GM12878 (cell line): Measurements from ENCODE around the gene RIF1. TPM values are rescaled to one million over a fixed set of nuclear protein-coding genes. Genes with fewer than 3 reads are reported as not detected.
A peak's percentile ranks its signal among the peaks of the same experiment; 100 is the strongest.

Experiments
- ATAC-seq: fragments of 200-7000 bp; cut with Tn5 transposase; 3 replicates; pipeline ENCODE4 v1.9.1; 2020; ENCODE audit warnings: mild to moderate bottlenecking, moderate library complexity
- BruUV-seq: library from RNA; stranded (reverse); fragments of 400-500 nt; replicated peaks from 2 replicates; lab custom pipeline; 2021; lab: Mats Ljungman, UMichigan
- CTCF ChIA-PET: fragments of 300-600 bp; sonication (Branson Sonifier 250); formaldehyde crosslinking; extraction: SDS; loops from one replicate; lab custom pipeline; 2021; ENCODE audit warnings: inconsistent platforms; lab: Yijun Ruan, JAX
- POLR2A ChIA-PET: fragments of 350-600 bp; formaldehyde crosslinking; extraction: SDS; loops from one replicate; lab custom pipeline; 2021; ENCODE audit warnings: inconsistent platforms; lab: Charles Lee
- RAD21 ChIA-PET: fragments of 300-600 bp; sonication (Branson Sonifier 250); formaldehyde crosslinking; loops from one replicate; lab custom pipeline; 2023; ENCODE audit warnings: antibody characterized with exemption; ENCODE audit not compliant: unreplicated experiment; lab: Charles Lee
- SMC1A ChIA-PET: fragments of 300-600 bp; sonication (Branson Sonifier 250); formaldehyde crosslinking; loops from one replicate; lab custom pipeline; 2023; ENCODE audit not compliant: unreplicated experiment, uncharacterized antibody; lab: Charles Lee
- DNase-seq: peaks from one replicate; pipeline ENCODE4 v3.0.0-alpha.2; 2011; ENCODE audit warnings: low read depth, low spot score
- FAIRE-seq: peaks from 3 replicates; lab custom pipeline; 2011; peaks lifted over from hg19 to GRCh38; lab: Jason Lieb, UNC
- H2AFZ ChIP-seq: 2 replicates; pipeline ENCODE4 v1.6.0; 2011; ENCODE audit warnings: low read depth, low read length, control low read depth; ENCODE audit not compliant: control insufficient read depth
- H3K27ac ChIP-seq: 2 replicates; pipeline ENCODE4 v1.5.1; 2011; ENCODE audit warnings: control low read depth; ENCODE audit not compliant: control insufficient read depth, insufficient read depth
- H3K27me3 ChIP-seq, 2 experiments: replicated peaks in 1 of 2; 2 replicates each; pipeline versions ENCODE4 v1.6.0 to v1.6.1; 2011; ENCODE audit warnings: low read length in 1 of 2; ENCODE audit not compliant: control insufficient read depth in 2 of 2, insufficient read depth in 2 of 2
- H3K36me3 ChIP-seq, 2 experiments: 2 replicates each; pipeline ENCODE4 v1.5.1; 2011; ENCODE audit warnings: low read length in 1 of 2; ENCODE audit not compliant: control insufficient read depth in 2 of 2, insufficient read depth in 2 of 2
- H3K4me1 ChIP-seq: 2 replicates; pipeline ENCODE4 v1.6.1; 2011; ENCODE audit warnings: mild to moderate bottlenecking, low read length, moderate library complexity, mixed read lengths; ENCODE audit not compliant: control insufficient read depth, insufficient read depth
- H3K4me2 ChIP-seq: 2 replicates; pipeline ENCODE4 v1.6.0; 2011; ENCODE audit warnings: control low read depth; ENCODE audit not compliant: control insufficient read depth, insufficient read depth
- H3K4me3 ChIP-seq: fragments of 200-600 bp; sonication (generic); 2 replicates; pipeline ENCODE4 v1.5.1; 2016
- H3K79me2 ChIP-seq: 2 replicates; pipeline ENCODE4 v1.6.0; 2011; ENCODE audit warnings: low read length; ENCODE audit not compliant: control insufficient read depth, insufficient read depth
- H3K9ac ChIP-seq: 2 replicates; pipeline ENCODE4 v1.8.0; 2011; ENCODE audit warnings: low read length, control low read depth, mixed read lengths; ENCODE audit not compliant: control insufficient read depth, insufficient read depth
- H3K9me3 ChIP-seq: replicated peaks from 3 replicates; pipeline ENCODE4 v1.5.1; 2011; ENCODE audit warnings: mild to moderate bottlenecking, low read length; ENCODE audit not compliant: control insufficient read depth, insufficient read depth
- H4K20me1 ChIP-seq: 2 replicates; pipeline ENCODE4 v1.6.0; 2011; ENCODE audit not compliant: control insufficient read depth, insufficient read depth
- BRCA1 ChIP-seq: IDR thresholded peaks from 2 replicates; pipeline ENCODE4 v1.6.1; 2011; ENCODE audit warnings: low read depth, low read length, improper control_type of control experiment
- KAT2A ChIP-seq: conservative IDR thresholded peaks from 2 replicates; pipeline ENCODE4 v1.6.1; 2011; ENCODE audit warnings: low read depth, low read length; ENCODE audit not compliant: control insufficient read depth
- KLF5 ChIP-seq: fragments of 450-650 bp; IDR thresholded peaks from 2 replicates; pipeline ENCODE4 v1.6.1; 2014; ENCODE audit warnings: mild to moderate bottlenecking; ENCODE audit not compliant: partially characterized antibody
- NR2C2 ChIP-seq: IDR thresholded peaks from 2 replicates; pipeline ENCODE4 v1.6.1; 2011; ENCODE audit warnings: borderline replicate concordance, low read depth; ENCODE audit not compliant: control insufficient read depth, insufficient read length
- YY1 ChIP-seq: IDR thresholded peaks from 2 replicates; pipeline ENCODE4 v1.6.1; 2011; ENCODE audit warnings: low read depth, mild to moderate bottlenecking, low read length
- ZNF207 ChIP-seq: fragments of 450-650 bp; IDR thresholded peaks from 2 replicates; pipeline ENCODE4 v1.6.1; 2014; ENCODE audit warnings: antibody characterized with exemption, mild to moderate bottlenecking, borderline replicate concordance
- WGBS: methylation state at CpG from one replicate; pipeline ENCODE4 v1.1.6; 2016; ENCODE audit warnings: low lambda C conversion rate; ENCODE audit not compliant: insufficient replicate concordance, insufficient coverage; ENCODE audit errors: missing lambda C conversion rate; 5-methylcytosine and 5-hydroxymethylcytosine counted together
- in situ Hi-C: fragments of 300-500 bp; cut with MboI; formaldehyde crosslinking; loops from 9 replicates; pipeline ENCODE4 v1.14.3; 2018; ENCODE audit warnings: mixed read lengths
- intact Hi-C: fragments of 100-400 bp; cut with micrococcal nuclease; formaldehyde crosslinking; loops from one replicate; pipeline ENCODE4 v1.14.2; 2022; ENCODE audit not compliant: unreplicated experiment
- polyA plus RNA-seq, 11 experiments: library from polyadenylated mRNA; depleted of rRNA in 4 of 11; unstranded in 6 of 11; stranded (reverse) in 5 of 11; fragments of >200 nt; fragmentation: Nextera tagmentation in 4 of 11; fragmentation: Illumina TruSeq in 1 of 11; extraction: Ambion mirVana in 4 of 11; extraction: Trizol in 1 of 11; gene quantifications; 1 replicate in 1 of 11; 2 replicates in 10 of 11; pipeline versions ENCODE4 v1.2.1 to v1.2.3, GENCODE V29; 2011 to 2016; ENCODE audit warnings: inconsistent platforms in 2 of 11, missing spikeins in 2 of 11, low read depth in 1 of 11
- total RNA-seq, 4 experiments: library from RNA; depleted of rRNA in 3 of 4; stranded (reverse); fragments of >200 nt in 3 of 4; fragmentation: Illumina TruSeq in 1 of 4; extraction: Trizol in 1 of 4; gene quantifications; 2 replicates each; pipeline versions ENCODE4 v1.2.1 to v1.2.3, GENCODE V29; 2013 to 2021
- TF ChIP-seq, protein P1 (sequence below): fragments of 450-650 bp; formaldehyde crosslinking; IDR thresholded peaks from 2 replicates; pipeline ENCODE4 v1.4.0; 2022; ENCODE audit warnings: mild to moderate bottlenecking, moderate library complexity
- TF ChIP-seq, protein P2 (sequence below): fragments of 150-350 bp; IDR thresholded peaks from 2 replicates; pipeline ENCODE4 v1.6.1; 2016; ENCODE audit warnings: low read depth, low read length
- TF ChIP-seq, protein P3 (sequence below): IDR thresholded peaks from 2 replicates; pipeline ENCODE4 v1.6.1; 2011; ENCODE audit warnings: borderline replicate concordance, low read depth, mild to moderate bottlenecking, moderate library complexity, mixed read lengths, low read length; ENCODE audit not compliant: insufficient read depth; ENCODE audit errors: extremely low read length

The RIF1 gene
- total and polyA plus RNA-seq, 10 of the 15 experiments (the other 5 are each of a cell fraction or from before 2014, with no cell fraction given), result 6.3 to 63.2 (median 34.4) TPM

DNA sequence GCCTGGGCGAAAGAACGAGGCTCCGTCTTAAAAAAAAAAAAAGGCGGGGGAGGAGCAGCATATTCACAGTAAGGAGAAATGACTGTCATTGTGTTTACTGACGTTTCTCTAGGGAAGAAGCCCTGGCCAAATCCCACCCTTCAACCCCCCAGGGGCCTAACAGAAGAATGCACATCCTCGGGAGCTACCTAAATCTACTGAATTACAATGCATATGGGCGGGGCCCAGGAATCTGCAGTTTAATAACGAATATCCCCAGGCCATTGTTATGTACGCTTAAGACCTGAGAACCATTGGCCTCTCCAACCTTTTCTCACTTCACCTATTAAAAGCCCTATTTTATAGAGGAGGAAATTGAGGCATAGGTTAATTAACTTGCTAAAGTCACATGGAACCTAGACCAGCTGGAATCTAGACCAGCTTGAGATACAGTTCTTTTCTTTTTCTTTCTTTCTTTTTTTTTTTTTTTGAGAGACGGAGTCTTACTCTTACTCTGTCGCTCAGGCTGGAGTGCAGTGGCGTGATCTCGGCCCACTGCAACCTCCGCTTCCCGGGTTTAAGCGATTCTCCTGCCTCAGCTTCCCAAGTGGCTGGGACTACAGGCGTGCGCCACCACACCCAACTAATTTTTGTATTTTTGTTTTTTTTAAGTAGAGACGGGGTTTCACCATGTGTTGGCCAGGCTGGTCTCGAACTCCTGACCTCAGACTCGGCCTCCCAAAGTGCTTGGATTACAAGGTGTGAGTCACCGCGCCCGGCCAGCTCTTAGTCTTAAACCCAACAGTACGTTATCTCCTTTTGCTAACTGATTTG is 708 bp upstream of the RIF1 start (continued):
- TF ChIP-seq, protein P1, sequence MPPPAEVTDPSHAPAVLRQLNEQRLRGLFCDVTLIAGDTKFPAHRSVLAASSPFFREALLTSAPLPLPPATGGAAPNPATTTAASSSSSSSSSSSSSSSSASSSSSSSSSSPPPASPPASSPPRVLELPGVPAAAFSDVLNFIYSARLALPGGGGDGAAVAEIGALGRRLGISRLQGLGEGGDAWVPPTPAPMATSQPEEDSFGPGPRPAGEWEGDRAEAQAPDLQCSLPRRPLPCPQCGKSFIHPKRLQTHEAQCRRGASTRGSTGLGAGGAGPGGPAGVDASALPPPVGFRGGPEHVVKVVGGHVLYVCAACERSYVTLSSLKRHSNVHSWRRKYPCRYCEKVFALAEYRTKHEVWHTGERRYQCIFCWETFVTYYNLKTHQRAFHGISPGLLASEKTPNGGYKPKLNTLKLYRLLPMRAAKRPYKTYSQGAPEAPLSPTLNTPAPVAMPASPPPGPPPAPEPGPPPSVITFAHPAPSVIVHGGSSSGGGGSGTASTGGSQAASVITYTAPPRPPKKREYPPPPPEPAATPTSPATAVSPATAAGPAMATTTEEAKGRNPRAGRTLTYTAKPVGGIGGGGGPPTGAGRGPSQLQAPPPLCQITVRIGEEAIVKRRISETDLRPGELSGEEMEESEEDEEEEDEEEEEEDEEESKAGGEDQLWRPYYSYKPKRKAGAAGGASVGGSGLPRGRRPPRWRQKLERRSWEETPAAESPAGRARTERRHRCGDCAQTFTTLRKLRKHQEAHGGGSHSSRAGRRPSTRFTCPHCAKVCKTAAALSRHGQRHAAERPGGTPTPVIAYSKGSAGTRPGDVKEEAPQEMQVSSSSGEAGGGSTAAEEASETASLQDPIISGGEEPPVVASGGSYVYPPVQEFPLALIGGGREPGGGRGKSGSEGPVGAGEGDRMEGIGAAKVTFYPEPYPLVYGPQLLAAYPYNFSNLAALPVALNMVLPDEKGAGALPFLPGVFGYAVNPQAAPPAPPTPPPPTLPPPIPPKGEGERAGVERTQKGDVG (CRISPR knock-in tag), result no peak

DNA sequence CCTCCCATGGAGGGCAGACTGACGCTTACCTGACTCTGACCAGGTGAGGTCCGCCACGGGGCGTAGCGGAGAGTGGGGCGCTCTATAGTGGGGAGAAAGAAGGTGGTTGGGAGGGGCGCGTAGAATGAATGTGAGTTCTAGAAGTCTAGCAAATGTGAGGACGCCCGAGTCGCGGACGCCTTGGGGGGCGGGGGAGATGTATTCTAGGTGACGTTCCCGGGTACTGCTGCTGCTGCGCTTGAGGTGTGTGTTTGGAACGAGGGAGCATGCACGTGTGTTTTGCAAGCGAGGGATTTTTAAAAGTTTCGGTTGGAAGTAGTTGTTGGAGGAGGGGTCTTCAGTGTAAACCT is 758 bp downstream of the RIF1 start:
- Histone ChIP-seq H3K9ac (peak overlapping the region; percentile 85), H3K79me2 (peaks cover 41% of the 10 kb centered on the region), H3K27ac (peak overlapping the region; percentile 91), H3K27me3 (no peaks in the 10 kb centered on the region), H4K20me1 (no peaks in the 10 kb centered on the region), H2AFZ (peak overlapping the region; percentile 96), H3K4me2 (peak overlapping the region; percentile 77), H3K4me3 (peak overlapping the region; percentile 97), H3K4me1 (no peaks in the 10 kb centered on the region), H3K36me3 (peaks cover 0 to 16% of the 10 kb centered on the region in 2 experiments), H3K9me3 (no peaks in the 10 kb centered on the region)
- BruUV-seq, result no TSS peak
- intact Hi-C loops, result no loop called here
- 5% methylated on average over 21 of the region's 21 CpGs for WGBS
- ChIA-PET SMC1A (no interaction called here), POLR2A (interaction anchor here (0.6 to 0.9 kb wide), 6 partner anchors 13 to 928 kb away, joined by 3 to 10 read pairs (median 4); no protein-coding TSS in a partner anchor), CTCF (interaction anchor here (0.6 to 0.9 kb wide), 3 partner anchors 23 to 764 kb away, joined by 3 to 4 read pairs (median 3); no protein-coding TSS in a partner anchor), RAD21 (interaction anchor here (0.7 kb wide), 1 partner anchor 47 kb away, joined by 3 read pairs; no protein-coding TSS in a partner anchor)
- no peak for DNase-seq
- FAIRE-seq, result no peak
- in situ Hi-C loops, result loop anchor here (25.0 kb wide), 2 partner anchors 123 to 1823 kb away; partner anchors contain the start of genes MMADHC and NMI
- peak; percentile 63 for ATAC-seq
- TF ChIP-seq, protein P2, sequence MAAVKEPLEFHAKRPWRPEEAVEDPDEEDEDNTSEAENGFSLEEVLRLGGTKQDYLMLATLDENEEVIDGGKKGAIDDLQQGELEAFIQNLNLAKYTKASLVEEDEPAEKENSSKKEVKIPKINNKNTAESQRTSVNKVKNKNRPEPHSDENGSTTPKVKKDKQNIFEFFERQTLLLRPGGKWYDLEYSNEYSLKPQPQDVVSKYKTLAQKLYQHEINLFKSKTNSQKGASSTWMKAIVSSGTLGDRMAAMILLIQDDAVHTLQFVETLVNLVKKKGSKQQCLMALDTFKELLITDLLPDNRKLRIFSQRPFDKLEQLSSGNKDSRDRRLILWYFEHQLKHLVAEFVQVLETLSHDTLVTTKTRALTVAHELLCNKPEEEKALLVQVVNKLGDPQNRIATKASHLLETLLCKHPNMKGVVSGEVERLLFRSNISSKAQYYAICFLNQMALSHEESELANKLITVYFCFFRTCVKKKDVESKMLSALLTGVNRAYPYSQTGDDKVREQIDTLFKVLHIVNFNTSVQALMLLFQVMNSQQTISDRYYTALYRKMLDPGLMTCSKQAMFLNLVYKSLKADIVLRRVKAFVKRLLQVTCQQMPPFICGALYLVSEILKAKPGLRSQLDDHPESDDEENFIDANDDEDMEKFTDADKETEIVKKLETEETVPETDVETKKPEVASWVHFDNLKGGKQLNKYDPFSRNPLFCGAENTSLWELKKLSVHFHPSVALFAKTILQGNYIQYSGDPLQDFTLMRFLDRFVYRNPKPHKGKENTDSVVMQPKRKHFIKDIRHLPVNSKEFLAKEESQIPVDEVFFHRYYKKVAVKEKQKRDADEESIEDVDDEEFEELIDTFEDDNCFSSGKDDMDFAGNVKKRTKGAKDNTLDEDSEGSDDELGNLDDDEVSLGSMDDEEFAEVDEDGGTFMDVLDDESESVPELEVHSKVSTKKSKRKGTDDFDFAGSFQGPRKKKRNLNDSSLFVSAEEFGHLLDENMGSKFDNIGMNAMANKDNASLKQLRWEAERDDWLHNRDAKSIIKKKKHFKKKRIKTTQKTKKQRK, result no peak
- TF ChIP-seq KAT2A (no peak), NR2C2 (no peak), KLF5 (no peak), BRCA1 (no peak), YY1 (no peak), ZNF207 (no peak)
- TF ChIP-seq, protein P3, sequence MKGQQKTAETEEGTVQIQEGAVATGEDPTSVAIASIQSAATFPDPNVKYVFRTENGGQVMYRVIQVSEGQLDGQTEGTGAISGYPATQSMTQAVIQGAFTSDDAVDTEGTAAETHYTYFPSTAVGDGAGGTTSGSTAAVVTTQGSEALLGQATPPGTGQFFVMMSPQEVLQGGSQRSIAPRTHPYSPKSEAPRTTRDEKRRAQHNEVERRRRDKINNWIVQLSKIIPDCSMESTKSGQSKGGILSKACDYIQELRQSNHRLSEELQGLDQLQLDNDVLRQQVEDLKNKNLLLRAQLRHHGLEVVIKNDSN, result no peak
